GM12874 (cell line): ENCODE data around the gene HINT2.
A peak's percentile ranks its signal among the peaks of the same experiment; 100 is the strongest.

ENCODE experiments used
- TF ChIP-seq, protein P1 (sequence below): IDR thresholded peaks from 2 replicates; pipeline ENCODE4 v1.5.1; 2011; ENCODE audit warnings: low read depth, mild to moderate bottlenecking, control low read depth, low read length, moderate library complexity; ENCODE audit not compliant: insufficient read depth

HINT2 gene

DNA sequence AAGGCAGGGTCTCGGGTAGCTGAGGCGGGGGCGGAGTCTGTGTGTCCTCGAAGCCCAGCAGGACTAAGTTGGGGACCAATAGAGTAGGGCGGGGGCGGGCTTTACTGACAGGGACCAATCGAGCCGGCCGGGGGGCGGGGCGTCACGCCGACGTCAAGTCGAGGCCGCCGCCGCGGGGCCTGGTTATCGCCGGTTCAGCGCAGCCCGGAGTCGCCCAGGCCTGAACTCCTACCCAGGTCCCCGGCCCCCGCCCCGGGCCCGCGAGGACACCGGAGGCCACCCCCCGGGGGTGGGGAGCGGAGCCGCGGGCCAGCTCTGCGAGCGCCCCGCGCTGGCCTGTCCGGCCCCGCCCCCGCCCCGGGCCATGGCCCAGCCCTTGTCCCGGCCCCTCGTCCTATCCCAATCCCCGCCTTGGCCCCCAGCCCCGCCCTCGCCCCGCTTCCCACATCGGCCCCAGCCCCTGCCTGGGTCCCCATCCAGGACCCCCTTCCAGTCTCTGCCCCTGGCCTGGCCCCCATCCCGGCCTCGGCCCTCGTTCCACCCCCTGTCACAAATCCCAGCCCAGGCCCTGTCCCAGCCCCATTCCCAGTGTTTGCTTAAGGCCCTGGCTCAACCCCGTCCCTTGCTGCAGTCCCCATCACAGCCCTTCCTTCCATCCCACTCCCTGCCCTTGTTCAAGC lies 14.4 kb upstream of the HINT2 start, which contains the start of gene TMEM8B:
Gene TMEM8B (plus strand): TSS at position 145 of the 680 bp plus-strand sequence. CDS start 220 bp downstream, at position 365.
- TF ChIP-seq, protein P1, sequence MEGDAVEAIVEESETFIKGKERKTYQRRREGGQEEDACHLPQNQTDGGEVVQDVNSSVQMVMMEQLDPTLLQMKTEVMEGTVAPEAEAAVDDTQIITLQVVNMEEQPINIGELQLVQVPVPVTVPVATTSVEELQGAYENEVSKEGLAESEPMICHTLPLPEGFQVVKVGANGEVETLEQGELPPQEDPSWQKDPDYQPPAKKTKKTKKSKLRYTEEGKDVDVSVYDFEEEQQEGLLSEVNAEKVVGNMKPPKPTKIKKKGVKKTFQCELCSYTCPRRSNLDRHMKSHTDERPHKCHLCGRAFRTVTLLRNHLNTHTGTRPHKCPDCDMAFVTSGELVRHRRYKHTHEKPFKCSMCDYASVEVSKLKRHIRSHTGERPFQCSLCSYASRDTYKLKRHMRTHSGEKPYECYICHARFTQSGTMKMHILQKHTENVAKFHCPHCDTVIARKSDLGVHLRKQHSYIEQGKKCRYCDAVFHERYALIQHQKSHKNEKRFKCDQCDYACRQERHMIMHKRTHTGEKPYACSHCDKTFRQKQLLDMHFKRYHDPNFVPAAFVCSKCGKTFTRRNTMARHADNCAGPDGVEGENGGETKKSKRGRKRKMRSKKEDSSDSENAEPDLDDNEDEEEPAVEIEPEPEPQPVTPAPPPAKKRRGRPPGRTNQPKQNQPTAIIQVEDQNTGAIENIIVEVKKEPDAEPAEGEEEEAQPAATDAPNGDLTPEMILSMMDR = no peak

DNA sequence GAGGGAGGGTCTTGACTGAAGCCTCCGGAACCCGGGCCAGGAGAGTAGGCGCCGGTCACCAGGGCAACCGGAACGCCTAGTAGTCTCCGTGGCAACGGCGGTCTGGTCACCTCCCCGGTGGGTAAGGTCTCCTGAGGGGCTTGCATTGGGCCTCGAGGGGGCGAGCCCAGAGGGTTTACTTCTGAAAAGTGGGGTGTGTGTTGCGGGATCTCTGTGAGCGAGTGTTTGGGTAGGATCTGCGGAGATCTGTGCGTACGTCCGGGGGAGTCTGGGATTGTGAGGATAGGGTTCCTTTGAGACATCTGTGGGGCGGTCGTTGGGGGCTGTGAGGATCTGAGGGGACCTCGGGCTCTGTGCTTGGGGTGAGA lies 13.9 kb upstream of the HINT2 start, which contains the start of gene FAM221B:
Gene FAM221B (minus strand): TSS at position 17 of the 368 bp plus-strand sequence. CDS start 2,571 bp downstream, outside the sequence.
- TF ChIP-seq, protein P1 = no peak

DNA sequence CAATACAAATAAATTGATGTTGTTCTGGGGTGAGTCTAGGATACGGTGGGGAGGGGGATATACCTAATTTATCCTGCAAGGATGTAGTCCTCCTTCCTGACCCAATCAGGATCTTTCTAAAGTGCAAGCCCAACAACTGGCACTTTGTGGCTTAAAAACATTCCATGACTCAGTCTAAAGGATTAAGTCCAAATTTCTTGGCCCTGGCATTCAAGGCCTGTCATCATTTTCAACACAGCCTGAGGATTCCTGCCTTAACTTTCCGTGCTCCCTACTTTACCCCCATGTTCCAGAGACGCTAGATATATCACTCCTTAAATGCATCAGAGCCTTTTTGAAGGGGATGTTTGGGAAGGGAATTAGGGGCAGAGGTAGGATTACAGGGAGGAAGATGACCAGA lies 12.6 kb upstream of the HINT2 start:
- TF ChIP-seq, protein P1 = no peak

DNA sequence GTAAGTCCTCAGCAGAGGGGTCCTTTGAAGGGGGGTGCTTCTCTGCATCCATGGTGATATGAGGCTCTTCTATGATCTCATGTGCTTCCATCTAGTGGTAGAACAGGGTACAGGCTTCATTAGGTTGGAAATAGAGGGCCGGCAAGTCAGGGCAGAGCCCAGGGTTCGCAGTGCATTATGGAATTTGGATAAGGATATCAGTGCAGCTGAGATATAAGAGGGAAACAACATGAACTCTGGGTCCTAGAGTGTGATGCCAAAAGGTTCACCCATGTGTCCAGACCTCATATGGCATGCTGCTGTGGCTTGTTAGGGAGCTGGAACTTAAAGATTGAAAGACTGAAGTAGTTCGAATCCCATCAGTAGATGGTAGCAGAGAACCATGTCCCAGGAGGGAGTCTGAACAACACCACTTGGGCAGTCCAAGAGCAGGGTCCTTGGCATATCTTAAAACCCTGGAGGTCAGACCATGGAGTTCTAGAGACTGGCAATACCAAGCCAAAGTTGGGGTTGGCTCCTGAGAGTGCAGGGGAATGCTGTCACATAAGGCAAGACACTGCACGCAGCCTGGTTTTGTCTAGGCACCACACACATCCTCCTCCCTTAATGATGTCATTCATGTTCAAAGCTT lies 11.3 kb upstream of the HINT2 start:
- TF ChIP-seq, protein P1 = peak; percentile 76

DNA sequence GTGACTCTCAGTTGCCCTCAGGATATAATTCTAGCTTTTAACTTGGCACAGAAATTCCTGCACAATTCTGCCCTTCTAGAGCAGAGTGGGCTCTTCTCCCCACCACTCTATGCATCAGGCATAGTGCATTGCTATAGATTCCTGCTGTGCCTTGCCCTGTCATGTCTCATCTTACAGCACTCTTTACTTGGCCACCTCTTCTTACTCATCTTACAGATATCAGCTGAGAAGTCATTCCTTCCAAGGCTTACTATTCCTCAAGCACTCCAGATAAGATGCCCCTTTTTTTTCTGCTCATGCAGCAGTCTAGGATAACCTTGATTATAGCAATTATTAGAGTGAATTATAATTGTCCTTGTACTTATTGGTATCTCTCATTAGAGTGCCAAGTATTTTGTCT lies 8.1 kb upstream of the HINT2 start:
- TF ChIP-seq, protein P1 = no peak

DNA sequence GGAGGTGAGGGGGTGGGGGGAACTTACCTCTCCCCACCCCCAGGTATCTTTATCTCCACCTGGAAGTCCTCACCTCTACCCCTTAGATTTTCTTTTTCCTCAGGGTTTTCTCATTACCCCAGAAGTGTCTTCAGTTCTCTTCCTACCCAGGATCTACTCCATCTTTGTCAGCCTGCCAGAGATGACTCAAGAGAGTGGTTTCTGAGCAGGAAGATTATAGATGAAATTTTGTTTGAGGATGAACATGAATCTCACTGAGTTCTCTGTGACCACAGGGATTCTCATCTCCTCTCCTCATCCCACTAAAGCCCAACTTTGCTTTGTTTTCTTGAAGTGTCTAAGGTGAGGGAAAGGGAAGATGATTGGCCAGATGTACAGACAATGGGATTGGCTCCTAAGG lies 5.2 kb upstream of the HINT2 start:
- TF ChIP-seq, protein P1 = no peak

DNA sequence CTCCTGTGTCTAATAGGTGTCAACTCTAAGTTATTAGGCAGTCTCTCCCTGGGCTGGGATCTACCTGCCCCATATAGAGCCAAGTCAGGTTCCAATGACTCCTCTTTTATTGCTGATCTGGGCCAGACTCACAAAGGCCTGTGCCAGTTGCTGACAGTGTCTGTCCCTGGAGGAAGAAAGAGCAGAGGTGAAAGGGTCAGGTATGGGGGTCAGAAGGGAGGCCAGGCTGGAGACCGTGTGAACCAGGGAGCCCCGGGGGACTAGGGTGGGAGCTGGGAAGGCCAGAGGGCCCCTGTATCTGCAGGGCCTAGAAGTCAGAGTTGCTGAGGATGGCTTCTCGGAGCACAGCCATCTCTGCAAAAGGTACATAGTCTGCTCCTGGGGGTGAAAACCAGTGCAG lies 3.5 kb upstream of the HINT2 start:
- TF ChIP-seq, protein P1 = no peak
